ENCODE data around the gene PAWR.

The PAWR gene

GRCh38 chr12:79706676-79707075 is 15.9 kb upstream of the PAWR start (continued):
- TF ChIP-seq, protein P1, sequence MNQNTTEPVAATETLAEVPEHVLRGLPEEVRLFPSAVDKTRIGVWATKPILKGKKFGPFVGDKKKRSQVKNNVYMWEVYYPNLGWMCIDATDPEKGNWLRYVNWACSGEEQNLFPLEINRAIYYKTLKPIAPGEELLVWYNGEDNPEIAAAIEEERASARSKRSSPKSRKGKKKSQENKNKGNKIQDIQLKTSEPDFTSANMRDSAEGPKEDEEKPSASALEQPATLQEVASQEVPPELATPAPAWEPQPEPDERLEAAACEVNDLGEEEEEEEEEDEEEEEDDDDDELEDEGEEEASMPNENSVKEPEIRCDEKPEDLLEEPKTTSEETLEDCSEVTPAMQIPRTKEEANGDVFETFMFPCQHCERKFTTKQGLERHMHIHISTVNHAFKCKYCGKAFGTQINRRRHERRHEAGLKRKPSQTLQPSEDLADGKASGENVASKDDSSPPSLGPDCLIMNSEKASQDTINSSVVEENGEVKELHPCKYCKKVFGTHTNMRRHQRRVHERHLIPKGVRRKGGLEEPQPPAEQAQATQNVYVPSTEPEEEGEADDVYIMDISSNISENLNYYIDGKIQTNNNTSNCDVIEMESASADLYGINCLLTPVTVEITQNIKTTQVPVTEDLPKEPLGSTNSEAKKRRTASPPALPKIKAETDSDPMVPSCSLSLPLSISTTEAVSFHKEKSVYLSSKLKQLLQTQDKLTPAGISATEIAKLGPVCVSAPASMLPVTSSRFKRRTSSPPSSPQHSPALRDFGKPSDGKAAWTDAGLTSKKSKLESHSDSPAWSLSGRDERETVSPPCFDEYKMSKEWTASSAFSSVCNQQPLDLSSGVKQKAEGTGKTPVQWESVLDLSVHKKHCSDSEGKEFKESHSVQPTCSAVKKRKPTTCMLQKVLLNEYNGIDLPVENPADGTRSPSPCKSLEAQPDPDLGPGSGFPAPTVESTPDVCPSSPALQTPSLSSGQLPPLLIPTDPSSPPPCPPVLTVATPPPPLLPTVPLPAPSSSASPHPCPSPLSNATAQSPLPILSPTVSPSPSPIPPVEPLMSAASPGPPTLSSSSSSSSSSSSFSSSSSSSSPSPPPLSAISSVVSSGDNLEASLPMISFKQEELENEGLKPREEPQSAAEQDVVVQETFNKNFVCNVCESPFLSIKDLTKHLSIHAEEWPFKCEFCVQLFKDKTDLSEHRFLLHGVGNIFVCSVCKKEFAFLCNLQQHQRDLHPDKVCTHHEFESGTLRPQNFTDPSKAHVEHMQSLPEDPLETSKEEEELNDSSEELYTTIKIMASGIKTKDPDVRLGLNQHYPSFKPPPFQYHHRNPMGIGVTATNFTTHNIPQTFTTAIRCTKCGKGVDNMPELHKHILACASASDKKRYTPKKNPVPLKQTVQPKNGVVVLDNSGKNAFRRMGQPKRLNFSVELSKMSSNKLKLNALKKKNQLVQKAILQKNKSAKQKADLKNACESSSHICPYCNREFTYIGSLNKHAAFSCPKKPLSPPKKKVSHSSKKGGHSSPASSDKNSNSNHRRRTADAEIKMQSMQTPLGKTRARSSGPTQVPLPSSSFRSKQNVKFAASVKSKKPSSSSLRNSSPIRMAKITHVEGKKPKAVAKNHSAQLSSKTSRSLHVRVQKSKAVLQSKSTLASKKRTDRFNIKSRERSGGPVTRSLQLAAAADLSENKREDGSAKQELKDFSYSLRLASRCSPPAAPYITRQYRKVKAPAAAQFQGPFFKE (tag by site-specific recombination; IDR thresholded peaks at IDR 0.05; ENCODE audit: borderline replicate concordance): no peak
- TF ChIP-seq ELK4 (IDR thresholded peaks at IDR 0.05; ENCODE audit: borderline replicate concordance, low read depth, low read length): no peak
- no peak for TF ChIP-seq ZNF747 (tag by site-specific recombination; IDR thresholded peaks at IDR 0.05)
- TF ChIP-seq ZNF362 (tag by site-specific recombination; IDR thresholded peaks at IDR 0.05): no peak
- TF ChIP-seq ZNF830 (tag by site-specific recombination; IDR thresholded peaks at IDR 0.05; ENCODE audit: low read depth): no peak
- TF ChIP-seq ZBTB10 (tag by site-specific recombination; IDR thresholded peaks at IDR 0.05): no peak
- TF ChIP-seq PRDM1 (tag by site-specific recombination; IDR thresholded peaks at IDR 0.05): no peak
- TF ChIP-seq ZNF670 (tag by site-specific recombination; IDR thresholded peaks at IDR 0.05; ENCODE audit: low read depth): no peak
- TF ChIP-seq, protein P2, sequence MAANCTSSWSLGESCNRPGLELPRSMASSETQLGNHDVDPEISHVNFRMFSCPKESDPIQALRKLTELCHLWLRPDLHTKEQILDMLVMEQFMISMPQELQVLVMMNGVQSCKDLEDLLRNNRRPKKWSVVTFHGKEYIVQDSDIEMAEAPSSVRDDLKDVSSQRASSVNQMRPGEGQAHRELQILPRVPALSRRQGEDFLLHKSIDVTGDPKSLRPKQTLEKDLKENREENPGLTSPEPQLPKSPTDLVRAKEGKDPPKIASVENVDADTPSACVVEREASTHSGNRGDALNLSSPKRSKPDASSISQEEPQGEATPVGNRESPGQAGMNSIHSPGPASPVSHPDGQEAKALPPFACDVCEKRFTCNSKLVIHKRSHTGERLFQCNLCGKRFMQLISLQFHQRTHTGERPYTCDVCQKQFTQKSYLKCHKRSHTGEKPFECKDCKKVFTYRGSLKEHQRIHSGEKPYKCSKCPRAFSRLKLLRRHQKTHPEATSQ (tag by site-specific recombination; IDR thresholded peaks at IDR 0.05): no peak

GRCh38 chr12:79706156-79706555 is 15.4 kb upstream of the PAWR start:
- H3K4me3 ChIP-seq (ENCODE audit: low read depth, low read length): no peak overlapping the region
- H3K27ac ChIP-seq (ENCODE audit: extremely low read depth, low read depth, low read length): no peak overlapping the region
- ChIA-PET POLR2A (no interaction called here), CTCF (no interaction called here)
- TF ChIP-seq ZNF837 (tag by site-specific recombination; IDR thresholded peaks at IDR 0.05) (no peak), TRIM28 (IDR thresholded peaks at IDR 0.05; ENCODE audit: borderline replicate concordance, low read length) (no peak), ZNF580 (tag by site-specific recombination; IDR thresholded peaks at IDR 0.05) (no peak), ZNF843 (tag by site-specific recombination; IDR thresholded peaks at IDR 0.05) (no peak), ZBTB21 (tag by site-specific recombination; IDR thresholded peaks at IDR 0.05) (no peak)
- H3K9me3 ChIP-seq (ENCODE audit: control insufficient read depth, insufficient read depth, low read depth, low read length): no peaks in the 10 kb centered on the region
- no peaks in the 10 kb centered on the region for H3K4me1 ChIP-seq (ENCODE audit: control insufficient read depth, insufficient read depth, low read length)
- no peaks in the 10 kb centered on the region for H3K36me3 ChIP-seq (ENCODE audit: control insufficient read depth in 2 of 2, insufficient read depth in 1 of 2, low read length in 2 of 2)
